GM23248 (cell line): Measurements from ENCODE around the gene PNMT. TPM values are rescaled to one million over a fixed set of nuclear protein-coding genes. Genes with fewer than 3 reads are reported as not detected.
A peak's percentile ranks its signal among the peaks of the same experiment; 100 is the strongest.

Source experiments
- DNase-seq: peaks from one replicate; pipeline ENCODE4 v3.0.0-alpha.2; 2015
- H2AFZ ChIP-seq: fragments of 200-600 bp; sonication (generic); 2 replicates; pipeline ENCODE4 v1.6.1; 2016; ENCODE audit warnings: antibody characterized with exemption
- H3F3A ChIP-seq: fragments of 200-600 bp; sonication (generic); 2 replicates; pipeline ENCODE4 v1.6.1; 2016; ENCODE audit warnings: mild to moderate bottlenecking, antibody characterized with exemption, mixed run types; ENCODE audit not compliant: insufficient read depth
- H3K27ac ChIP-seq: fragments of 200-600 bp; sonication (generic); 2 replicates; pipeline ENCODE4 v1.5.1; 2016; ENCODE audit warnings: mild to moderate bottlenecking
- H3K27me3 ChIP-seq: fragments of 200-600 bp; sonication (generic); replicated peaks from 2 replicates; pipeline ENCODE4 v1.6.1; 2016; ENCODE audit warnings: mild to moderate bottlenecking; ENCODE audit not compliant: insufficient read depth
- H3K36me3 ChIP-seq: fragments of 200-600 bp; sonication (generic); 2 replicates; pipeline ENCODE4 v1.6.1; 2016; ENCODE audit warnings: low read depth, mild to moderate bottlenecking
- H3K4me1 ChIP-seq: fragments of 200-600 bp; sonication (generic); 2 replicates; pipeline ENCODE4 v1.6.1; 2016; ENCODE audit warnings: mild to moderate bottlenecking; ENCODE audit not compliant: insufficient read depth
- H3K4me2 ChIP-seq: fragments of 200-600 bp; sonication (generic); one replicate; pipeline ENCODE4 v1.6.1; 2016; ENCODE audit warnings: mild to moderate bottlenecking; ENCODE audit not compliant: unreplicated experiment
- H3K4me3 ChIP-seq: fragments of 200-600 bp; sonication (generic); 2 replicates; pipeline ENCODE4 v1.5.1; 2016; ENCODE audit warnings: mild to moderate bottlenecking
- H3K79me2 ChIP-seq: fragments of 200-600 bp; sonication (generic); 2 replicates; pipeline ENCODE4 v1.6.1; 2016; ENCODE audit warnings: mild to moderate bottlenecking; ENCODE audit not compliant: insufficient read depth
- H3K9ac ChIP-seq: fragments of 200-600 bp; sonication (generic); 2 replicates; pipeline ENCODE4 v1.6.1; 2016; ENCODE audit warnings: mild to moderate bottlenecking
- H3K9me2 ChIP-seq: fragments of 200-600 bp; sonication (generic); 2 replicates; pipeline ENCODE4 v1.6.1; 2016; ENCODE audit warnings: mixed run types, mild to moderate bottlenecking, moderate library complexity; ENCODE audit not compliant: insufficient read depth
- H3K9me3 ChIP-seq: fragments of 200-600 bp; sonication (generic); one replicate; pipeline ENCODE4 v1.6.1; 2017; ENCODE audit warnings: low read depth
- H4K20me1 ChIP-seq: fragments of 200-600 bp; sonication (generic); 2 replicates; pipeline ENCODE4 v1.6.0; 2016; ENCODE audit not compliant: insufficient read depth
- EZH2 ChIP-seq: fragments of 200-600 bp; sonication (generic); IDR thresholded peaks from 2 replicates; pipeline ENCODE4 v1.6.1; 2018; ENCODE audit warnings: antibody characterized with exemption, mild to moderate bottlenecking; ENCODE audit not compliant: insufficient read depth, poor library complexity, severe bottlenecking
- EZH2phosphoT487 ChIP-seq: fragments of 200-600 bp; sonication (generic); IDR thresholded peaks from 2 replicates; pipeline ENCODE4 v1.6.1; 2018; ENCODE audit warnings: antibody characterized with exemption, moderate library complexity, mild to moderate bottlenecking, low read depth; ENCODE audit not compliant: insufficient read depth
- WGBS, 2 experiments: methylation state at CpG; one replicate each; pipeline ENCODE4 v1.1.6; 2015 to 2017; ENCODE audit warnings: low lambda C conversion rate in 2 of 2, low coverage in 1 of 2; ENCODE audit errors: missing lambda C conversion rate in 2 of 2; 5-methylcytosine and 5-hydroxymethylcytosine counted together
- in situ Hi-C: fragments of 300-500 bp; cut with MboI; formaldehyde crosslinking; loops from 2 replicates; pipeline ENCODE4 v1.15.0; 2020
- polyA plus RNA-seq: library from polyadenylated mRNA; unstranded; fragments of >200 nt; fragmentation: Nextera tagmentation; extraction: Ambion mirVana; gene quantifications from 2 replicates; pipeline ENCODE4 v1.2.1, GENCODE V29; 2016
- total RNA-seq: library from RNA; depleted of rRNA; stranded (reverse); fragments of >200 nt; shearing (Covaris generic); gene quantifications from 2 replicates; pipeline ENCODE4 v1.2.3, GENCODE V29; 2014

PNMT gene
- total and polyA plus RNA-seq, 2 experiments from 2014 or later: not detected

DNA sequence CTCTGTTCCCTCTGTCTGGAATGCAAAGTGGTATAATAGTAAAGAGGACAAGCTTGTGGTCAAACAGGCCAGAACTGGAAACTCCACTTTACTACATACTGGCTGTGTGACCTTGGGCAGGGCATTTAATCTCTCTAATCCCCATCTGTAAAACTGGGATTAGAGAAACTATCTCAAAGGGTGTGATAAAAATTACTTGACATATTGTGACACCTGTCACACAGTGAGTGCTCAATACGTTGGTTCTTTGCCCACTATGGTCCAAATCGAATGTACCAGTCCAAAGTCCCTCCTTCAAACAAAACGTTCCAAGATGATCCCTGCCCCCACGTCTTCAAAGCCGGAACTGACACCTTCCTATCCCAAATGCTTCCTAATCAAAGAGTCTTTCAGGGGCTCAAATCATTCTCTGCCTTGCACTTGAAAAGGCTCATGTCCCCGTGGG is 18.9 kb downstream of the PNMT start:
- H3K79me2 ChIP-seq: no peaks in the 10 kb centered on the region
- TF ChIP-seq EZH2phosphoT487: no peak
- TF ChIP-seq EZH2: no peak
- no peaks in the 10 kb centered on the region for H3K9me3 ChIP-seq
- H3K4me3 ChIP-seq: peak overlapping the region; percentile 92
- peaks cover 8% of the 10 kb centered on the region for H3K4me1 ChIP-seq
- 68 to 69% methylated on average over 6 of the region's 6 CpGs for WGBS, 2 experiments
- in situ Hi-C loops: no loop called here
- peaks cover 8% of the 10 kb centered on the region; the same call in 1 of the 2 replicates for H3K9me2 ChIP-seq
- no peaks in the 10 kb centered on the region for H4K20me1 ChIP-seq
- H3K27ac ChIP-seq: no peak overlapping the region
- peaks cover 22% of the 10 kb centered on the region for H3F3A ChIP-seq
- peak overlapping the region; percentile 100 for H3K4me2 ChIP-seq
- H3K27me3 ChIP-seq: no peaks in the 10 kb centered on the region
- no peak for DNase-seq
- no peaks in the 10 kb centered on the region for H3K36me3 ChIP-seq
- H2AFZ ChIP-seq: peak overlapping the region; percentile 100
- H3K9ac ChIP-seq: no peak overlapping the region

DNA sequence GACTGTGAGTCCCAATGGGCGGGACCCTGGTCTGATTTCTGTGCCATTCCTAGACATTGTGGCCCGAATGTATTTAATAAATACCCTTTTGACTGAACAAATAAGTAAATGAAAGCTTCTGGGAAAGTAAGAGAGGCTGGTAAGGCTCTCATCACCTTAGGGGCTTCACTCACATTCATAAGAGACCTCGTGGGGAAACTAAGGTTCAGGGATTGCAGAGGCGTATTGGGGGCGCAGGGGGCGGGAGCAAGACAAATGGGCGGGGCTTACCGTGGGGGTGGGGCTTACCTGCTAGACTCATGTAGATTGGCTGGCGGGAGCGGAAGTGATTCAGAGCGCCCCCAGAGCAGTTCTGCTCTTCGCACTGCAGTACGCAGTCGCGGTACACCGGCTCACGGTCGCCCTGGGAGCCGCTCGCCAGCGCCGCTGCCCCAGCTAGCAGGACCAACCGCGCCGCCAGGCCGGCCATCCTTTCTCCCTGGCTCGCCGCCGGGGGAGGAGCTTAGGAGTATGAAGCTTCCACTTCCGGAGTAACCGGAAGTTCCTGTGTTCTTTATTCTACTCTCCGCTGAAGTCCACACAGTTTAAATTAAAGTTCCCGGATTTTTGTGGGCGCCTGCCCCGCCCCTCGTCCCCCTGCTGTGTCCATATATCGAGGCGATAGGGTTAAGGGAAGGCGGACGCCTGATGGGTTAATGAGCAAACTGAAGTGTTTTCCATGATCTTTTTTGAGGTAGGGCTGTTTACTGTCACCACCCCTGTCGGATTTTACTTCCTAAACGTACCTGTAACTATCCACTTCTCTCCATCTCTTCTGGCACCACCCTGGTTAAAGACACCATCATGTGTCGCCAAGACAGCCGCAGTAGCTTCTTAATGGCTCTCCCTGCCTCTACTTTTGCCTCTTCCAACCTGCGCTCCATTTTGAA is 19.6 kb downstream of the PNMT start, which contains the start of gene PGAP3:
Gene PGAP3, minus strand, starts transcription at position 512 of the 929 bp plus-strand sequence. Its CDS starts 43 bp downstream, at position 469.
- H3K27ac ChIP-seq: peak within 1 kb of the TSS; percentile 64
- no peaks in the 10 kb centered on the region for H4K20me1 ChIP-seq
- peaks cover 8% of the 10 kb centered on the region for H3K4me1 ChIP-seq
- no peaks in the 10 kb centered on the region for H3K27me3 ChIP-seq
- H2AFZ ChIP-seq: peak within 1 kb of the TSS; percentile 100
- H3K9me3 ChIP-seq: no peaks in the 10 kb centered on the region
- DNase-seq: peak; percentile 95
- TF ChIP-seq EZH2 (no peak), EZH2phosphoT487 (no peak)
- peak within 1 kb of the TSS; percentile 92 for H3K4me3 ChIP-seq
- peaks cover 8% of the 10 kb centered on the region; the same call in 1 of the 2 replicates for H3K9me2 ChIP-seq
- H3K79me2 ChIP-seq: no peaks in the 10 kb centered on the region
- peak within 1 kb of the TSS; percentile 100 for H3K4me2 ChIP-seq
- in situ Hi-C loops: no loop called here
- peak within 1 kb of the TSS; percentile 84 for H3K9ac ChIP-seq
- 4 to 5% methylated on average over 36 to 45 of the region's 45 CpGs for WGBS, 2 experiments
- H3F3A ChIP-seq: peaks cover 22% of the 10 kb centered on the region
- H3K36me3 ChIP-seq: no peaks in the 10 kb centered on the region

DNA sequence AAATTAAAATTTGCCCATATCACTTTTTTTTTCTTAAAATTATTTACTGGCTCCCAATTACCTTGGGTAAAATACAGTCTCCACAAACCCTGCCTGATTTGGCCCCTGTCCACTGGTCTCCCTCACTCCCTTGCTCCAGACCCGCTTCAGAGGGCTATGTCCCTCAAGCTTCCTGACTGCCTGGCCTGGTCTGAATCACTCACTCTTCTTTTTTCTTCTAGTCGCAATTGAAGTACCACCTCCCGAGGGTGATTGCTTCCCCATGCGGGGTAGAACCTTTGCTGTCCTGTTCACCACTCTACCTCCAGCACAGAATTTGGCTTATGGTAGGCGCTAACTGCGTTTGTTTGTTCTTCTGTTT is 20.2 kb downstream of the PNMT start:
- no peaks in the 10 kb centered on the region for H3K79me2 ChIP-seq
- H3K27me3 ChIP-seq: no peaks in the 10 kb centered on the region
- peak; percentile 45 for DNase-seq
- H3K9me3 ChIP-seq: no peaks in the 10 kb centered on the region
- H4K20me1 ChIP-seq: no peaks in the 10 kb centered on the region
- H3K4me3 ChIP-seq: peak overlapping the region; percentile 92
- in situ Hi-C loops: no loop called here
- H3F3A ChIP-seq: peaks cover 22% of the 10 kb centered on the region
- peak overlapping the region; percentile 84 for H3K9ac ChIP-seq
- H3K4me2 ChIP-seq: peak overlapping the region; percentile 100
- peaks cover 8% of the 10 kb centered on the region for H3K4me1 ChIP-seq
- no peak for TF ChIP-seq EZH2
- TF ChIP-seq EZH2phosphoT487: no peak
- H2AFZ ChIP-seq: peak overlapping the region; percentile 100
- 32 to 40% methylated on average over 6 of the region's 6 CpGs for WGBS, 2 experiments
- peaks cover 8% of the 10 kb centered on the region; the same call in 1 of the 2 replicates for H3K9me2 ChIP-seq
- H3K36me3 ChIP-seq: no peaks in the 10 kb centered on the region
- peak overlapping the region; percentile 64 for H3K27ac ChIP-seq

DNA sequence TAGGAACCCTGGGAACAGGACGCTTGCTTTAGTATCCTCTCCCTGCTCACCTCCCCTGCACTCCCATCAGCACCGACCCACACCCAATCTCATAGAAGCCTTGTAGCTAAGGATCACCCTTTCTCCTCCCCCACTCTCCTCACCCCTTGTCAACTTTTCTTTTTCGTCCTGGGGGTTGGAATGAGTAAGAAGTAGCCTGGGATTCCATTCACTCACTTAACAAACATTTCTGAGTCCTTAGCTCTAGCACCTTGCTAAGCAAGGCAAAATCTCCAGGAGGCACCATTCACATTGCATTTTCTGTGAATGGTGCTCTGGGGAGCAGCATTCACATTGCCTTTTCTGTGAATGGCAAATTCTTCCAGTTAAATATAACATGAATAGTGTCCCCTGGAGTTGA is 20.7 kb downstream of the PNMT start:
- 23 to 27% methylated on average over 3 of the region's 3 CpGs for WGBS, 2 experiments
- Histone ChIP-seq H3K9ac (peak overlapping the region; percentile 84; the same call in 1 of the 2 replicates), H3K9me2 (peaks cover 8% of the 10 kb centered on the region; the same call in 1 of the 2 replicates), H3K9me3 (no peaks in the 10 kb centered on the region), H3K36me3 (no peaks in the 10 kb centered on the region), H3K27ac (no peak overlapping the region), H3K4me3 (peak overlapping the region; percentile 92), H4K20me1 (no peaks in the 10 kb centered on the region), H2AFZ (peak overlapping the region; percentile 100), H3K27me3 (no peaks in the 10 kb centered on the region), H3F3A (peaks cover 22% of the 10 kb centered on the region), H3K4me2 (peak overlapping the region; percentile 100), H3K79me2 (no peaks in the 10 kb centered on the region), H3K4me1 (peaks cover 8% of the 10 kb centered on the region)
- in situ Hi-C loops: no loop called here
- no peak for DNase-seq
- no peak for TF ChIP-seq EZH2
- no peak for TF ChIP-seq EZH2phosphoT487
